IMR-90 (cell line): ENCODE measurements around the gene LRP1B. TPM values are rescaled to one million over a fixed set of nuclear protein-coding genes. Genes with fewer than 3 reads are reported as not detected.
A peak's percentile ranks its signal among the peaks of the same experiment; 100 is the strongest.

Experiments used
- ATAC-seq: fragments of 200-7000 bp; cut with Tn5 transposase; 2 replicates; pipeline ENCODE4 v1.9.1; 2020; ENCODE audit warnings: low read depth, mild to moderate bottlenecking, moderate library complexity
- BruUV-seq: library from RNA; stranded (reverse); fragments of 400-500 nt; replicated peaks from 2 replicates; lab custom pipeline; 2021; lab: Mats Ljungman, UMichigan
- CTCF ChIA-PET: fragments of 300-600 bp; formaldehyde crosslinking; extraction: SDS; loops from one replicate; lab custom pipeline; 2021; ENCODE audit warnings: antibody characterized with exemption; lab: Yijun Ruan, JAX
- POLR2A ChIA-PET: fragments of 300-600 bp; sonication (Branson Sonifier 250); formaldehyde crosslinking; loops from one replicate; lab custom pipeline; 2022; ENCODE audit warnings: antibody characterized with exemption; ENCODE audit not compliant: unreplicated experiment; lab: Charles Lee
- DNase-seq: peaks from one replicate; pipeline ENCODE4 v3.0.0; 2013
- H2AFZ ChIP-seq: replicated peaks from 2 replicates; pipeline ENCODE3; 2013; ENCODE audit warnings: low read length, mild to moderate bottlenecking; ENCODE audit not compliant: poor library complexity
- H2AK5ac ChIP-seq: 2 replicates; pipeline ENCODE4 v1.6.1; 2013; ENCODE audit warnings: low read depth, low read length, inconsistent platforms
- H2AK9ac ChIP-seq: replicated peaks from 2 replicates; pipeline ENCODE3; 2013; ENCODE audit warnings: mild to moderate bottlenecking, low read depth, low read length, moderate library complexity; ENCODE audit not compliant: poor library complexity
- H2BK120ac ChIP-seq: 2 replicates; pipeline ENCODE4 v1.6.1; 2013; ENCODE audit warnings: low read depth, low read length, inconsistent platforms
- H2BK15ac ChIP-seq: 3 replicates; pipeline ENCODE4 v1.6.1; 2013; ENCODE audit warnings: low read depth, low read length, inconsistent platforms
- H2BK20ac ChIP-seq: 2 replicates; pipeline ENCODE4 v1.6.1; 2013; ENCODE audit warnings: low read depth, mild to moderate bottlenecking, inconsistent platforms, low read length, moderate library complexity
- H2BK5ac ChIP-seq: 2 replicates; pipeline ENCODE4 v1.6.1; 2013; ENCODE audit warnings: mild to moderate bottlenecking, low read depth, low read length, inconsistent platforms; ENCODE audit not compliant: poor library complexity, severe bottlenecking
- H3K14ac ChIP-seq: replicated peaks from 2 replicates; pipeline ENCODE4 v1.6.1; 2013; ENCODE audit warnings: low read depth, low read length, inconsistent platforms
- H3K18ac ChIP-seq: 2 replicates; pipeline ENCODE4 v1.6.1; 2013; ENCODE audit warnings: low read depth, low read length, control low read depth
- H3K23ac ChIP-seq: 2 replicates; pipeline ENCODE4 v1.6.1; 2013; ENCODE audit warnings: low read depth, low read length, inconsistent platforms
- H3K27ac ChIP-seq: 2 replicates; pipeline ENCODE4 v1.5.1; 2013; ENCODE audit warnings: mild to moderate bottlenecking, control low read depth, low read length; ENCODE audit not compliant: insufficient read depth
- H3K27me3 ChIP-seq: 2 replicates; pipeline ENCODE4 v1.6.1; 2013; ENCODE audit warnings: low read length; ENCODE audit not compliant: control insufficient read depth, insufficient read depth
- H3K36me3 ChIP-seq: 2 replicates; pipeline ENCODE4 v1.6.1; 2013; ENCODE audit warnings: low read length, mixed read lengths; ENCODE audit not compliant: control insufficient read depth, insufficient read depth
- H3K4ac ChIP-seq: 2 replicates; pipeline ENCODE4 v1.6.1; 2013; ENCODE audit warnings: low read depth, low read length, inconsistent platforms
- H3K4me1 ChIP-seq: 2 replicates; pipeline ENCODE4 v1.6.1; 2013; ENCODE audit warnings: low read length, mixed read lengths; ENCODE audit not compliant: control insufficient read depth, insufficient read depth
- H3K4me2 ChIP-seq: 2 replicates; pipeline ENCODE4 v1.6.1; 2013; ENCODE audit warnings: low read depth, mild to moderate bottlenecking, control low read depth, low read length, moderate library complexity
- H3K4me3 ChIP-seq: 2 replicates; pipeline ENCODE4 v1.5.1; 2013; ENCODE audit warnings: low read depth, mild to moderate bottlenecking, control low read depth, low read length, moderate library complexity; ENCODE audit not compliant: insufficient read depth
- H3K56ac ChIP-seq: 2 replicates; pipeline ENCODE4 v1.6.1; 2013; ENCODE audit warnings: low read length, inconsistent platforms; ENCODE audit not compliant: insufficient read depth; ENCODE audit errors: extremely low read depth
- H3K79me1 ChIP-seq, 2 experiments: 2 replicates each; pipeline ENCODE4 v1.6.1; 2013; ENCODE audit warnings: low read length in 2 of 2, inconsistent platforms in 1 of 2, low read depth in 1 of 2
- H3K9ac ChIP-seq: 2 replicates; pipeline ENCODE4 v1.6.1; 2013; ENCODE audit warnings: low read depth, low read length, control low read depth
- H3K9me1 ChIP-seq: 2 replicates; pipeline ENCODE4 v1.6.1; 2013; ENCODE audit warnings: low read length, inconsistent platforms; ENCODE audit not compliant: insufficient read depth
- H3K9me3 ChIP-seq: 2 replicates; pipeline ENCODE4 v1.6.1; 2013; ENCODE audit warnings: low read length; ENCODE audit not compliant: control insufficient read depth, insufficient read depth
- H4K20me1 ChIP-seq: 2 replicates; pipeline ENCODE4 v1.6.1; 2013; ENCODE audit warnings: low read length, inconsistent platforms; ENCODE audit not compliant: insufficient read depth
- H4K5ac ChIP-seq: 2 replicates; pipeline ENCODE4 v1.6.1; 2013; ENCODE audit warnings: mild to moderate bottlenecking, low read depth, low read length, control low read depth
- H4K8ac ChIP-seq, 2 experiments: 2 replicates each; pipeline ENCODE4 v1.6.1; 2013; ENCODE audit warnings: low read depth in 2 of 2, low read length in 2 of 2, control low read depth in 1 of 2, inconsistent platforms in 1 of 2
- H4K91ac ChIP-seq: 2 replicates; pipeline ENCODE4 v1.6.1; 2013; ENCODE audit warnings: low read depth, low read length, inconsistent platforms; ENCODE audit not compliant: insufficient read depth
- ELK1 ChIP-seq: fragments of 150-350 bp; IDR thresholded peaks from 2 replicates; pipeline ENCODE4 v1.6.1; 2016; ENCODE audit warnings: low read depth, mild to moderate bottlenecking, low read length, moderate library complexity, borderline replicate concordance
- MAFK ChIP-seq: IDR thresholded peaks from 2 replicates; pipeline ENCODE4 v1.6.1; 2012; ENCODE audit warnings: low read depth, low read length, improper control_type of control experiment
- MAZ ChIP-seq: IDR thresholded peaks from 2 replicates; pipeline ENCODE4 v1.6.1; 2012; ENCODE audit warnings: low read depth, mild to moderate bottlenecking, low read length, improper control_type of control experiment, moderate library complexity, borderline replicate concordance
- MXI1 ChIP-seq: IDR thresholded peaks from 2 replicates; pipeline ENCODE4 v1.6.1; 2012; ENCODE audit warnings: low read depth, mild to moderate bottlenecking, low read length, moderate library complexity, borderline replicate concordance
- WGBS, 2 experiments: methylation state at CpG; one replicate each; pipeline versions ENCODE4 v1.1.5 to v1.1.7; 2013; ENCODE audit warnings: missing lambda C conversion rate in 2 of 2; ENCODE audit not compliant: insufficient read length in 1 of 2; ENCODE audit errors: extremely low coverage in 2 of 2; 5-methylcytosine and 5-hydroxymethylcytosine counted together
- dilution Hi-C: fragments of 300-500 bp; cut with HindIII; formaldehyde crosslinking; loops from one replicate; pipeline ENCODE4 v1.14.3; 2018; ENCODE audit warnings: low sequenced_read_pairs; ENCODE audit not compliant: unreplicated experiment
- in situ Hi-C: fragments of 300-500 bp; cut with MboI; formaldehyde crosslinking; loops from 3 replicates; pipeline ENCODE4 v1.14.3; 2019; ENCODE audit warnings: low sequenced_read_pairs, inconsistent platforms, mixed read lengths
- intact Hi-C: fragments of 100-400 bp; cut with micrococcal nuclease; formaldehyde crosslinking; loops from 2 replicates; pipeline ENCODE4 v1.10.0; 2022
- polyA plus RNA-seq, 3 experiments: library from polyadenylated mRNA; depleted of rRNA; stranded (reverse); fragments of >200 nt; gene quantifications; 2 replicates each; pipeline ENCODE4 v1.2.3, GENCODE V29; 2012; ENCODE audit warnings: low replicate concordance in 1 of 3
- total RNA-seq: library from RNA; depleted of rRNA; stranded (reverse); fragments of >200 nt; gene quantifications from 2 replicates; pipeline ENCODE4 v1.2.3, GENCODE V29; 2012

The LRP1B gene
- total and polyA plus RNA-seq, 2 of the 4 experiments (the other 2 are of a cell fraction), result under 0.01 to 0.02 TPM

GRCh38 chr2:140949932-140950331 is 1180.9 kb downstream of the LRP1B start:
- no TSS peak for BruUV-seq
- dilution Hi-C loops (no loop called here), intact Hi-C loops (no loop called here), in situ Hi-C loops (no loop called here)
- H3K4me3 ChIP-seq, result no peak overlapping the region
- H2BK120ac ChIP-seq, result no peak overlapping the region
- H4K8ac ChIP-seq, result 0 out of 4 replicates have a peak overlapping the region, but pooled peaks of 1 of the 2 experiments have one; percentile 15
- no peaks in the 10 kb centered on the region for H4K20me1 ChIP-seq
- TF ChIP-seq MAFK, result peak; percentile 72
- TF ChIP-seq ELK1, result no peak
- TF ChIP-seq MAZ, result no peak
- TF ChIP-seq MXI1, result no peak
- ChIA-PET CTCF (no interaction called here), POLR2A (no interaction called here)
- H3K18ac ChIP-seq, result no peak overlapping the region
- no peak overlapping the region for H3K56ac ChIP-seq
- no peak for ATAC-seq
- H3K4me2 ChIP-seq, result no peak overlapping the region
- H3K4ac ChIP-seq, result no peak overlapping the region
- H3K9ac ChIP-seq, result no peak overlapping the region
- H3K27me3 ChIP-seq, result no peaks in the 10 kb centered on the region
- H2AK5ac ChIP-seq, result no peak overlapping the region
- H2BK20ac ChIP-seq, result no peak overlapping the region
- no peak overlapping the region for H3K27ac ChIP-seq
- no peak for DNase-seq
- peaks cover 3% of the 10 kb centered on the region; the same call in 1 of the 2 replicates for H3K9me1 ChIP-seq
- no peaks in the 10 kb centered on the region for H3K36me3 ChIP-seq
- H2BK5ac ChIP-seq, result no peak overlapping the region
- H3K79me1 ChIP-seq, result no peaks in the 10 kb centered on the region
- no peak overlapping the region for H2AFZ ChIP-seq
- no peak overlapping the region for H4K5ac ChIP-seq
- H3K14ac ChIP-seq, result no peak overlapping the region
- no peak overlapping the region for H4K91ac ChIP-seq
- WGBS, 2 experiments, result no CpG with 5 or more reads among the region's 1 CpG
- H3K4me1 ChIP-seq, result no peaks in the 10 kb centered on the region
- no peak overlapping the region for H2BK15ac ChIP-seq
- H3K23ac ChIP-seq, result no peak overlapping the region
- no peaks in the 10 kb centered on the region for H3K9me3 ChIP-seq
- H2AK9ac ChIP-seq, result no peak overlapping the region
